Left ventricle myocardium inferior (tissue), 1 donor: ENCODE data around the gene CD63. TPM values are rescaled to one million over a fixed set of nuclear protein-coding genes. Genes with fewer than 3 reads are reported as not detected.

Experiments used
- DNase-seq: peaks from one replicate; pipeline ENCODE4 v3.0.0-alpha.2; 2020
- H3K27ac ChIP-seq: fragments of 200-600 bp; replicated peaks from 2 replicates; pipeline ENCODE4 v1.8.0; 2021
- H3K27me3 ChIP-seq: fragments of 200-600 bp; 2 replicates; pipeline ENCODE4 v1.8.0; 2021; ENCODE audit warnings: low read depth
- H3K36me3 ChIP-seq: fragments of 200-600 bp; 2 replicates; pipeline ENCODE4 v1.8.0; 2021
- H3K4me1 ChIP-seq: fragments of 200-600 bp; 2 replicates; pipeline ENCODE4 v1.8.0; 2021
- H3K4me3 ChIP-seq: fragments of 200-600 bp; 2 replicates; pipeline ENCODE4 v1.8.0; 2021; ENCODE audit warnings: mild to moderate bottlenecking, moderate library complexity
- H3K9me3 ChIP-seq: fragments of 200-600 bp; replicated peaks from 2 replicates; pipeline ENCODE4 v1.8.0; 2021
- CTCF ChIP-seq: fragments of 200-600 bp; IDR thresholded peaks from 2 replicates; pipeline ENCODE4 v1.8.0; 2021; ENCODE audit warnings: antibody characterized with exemption, mild to moderate bottlenecking, borderline replicate concordance
- intact Hi-C: fragments of 100-400 bp; cut with micrococcal nuclease; formaldehyde crosslinking; loops from one replicate; pipeline ENCODE4 v1.11.0; 2022
- total RNA-seq: library from RNA; stranded (reverse); fragmentation: NEBNext Ultra II Directional; extraction: Animal tissue kit (Norgen Biotek cat#: 25700); gene quantifications from one replicate; pipeline ENCODE4 v1.2.1, GENCODE V29; 2021
- donor health status: DM: no; HTN: yes; CAD: no; lungs with severe emphysema.

Gene CD63
- total RNA-seq, 1 donor from 2014 or later = 705 TPM

- H3K9me3 ChIP-seq = no peaks in the 10 kb centered on the region
- peak overlapping the region; percentile 67 for H3K27ac ChIP-seq
Observed at GRCh38 chr12:55743406-55744339, 14.9 kb upstream of the CD63 start.

GRCh38 chr12:55742719-55743405, 14.1 kb upstream of the CD63 start, which contains the start of gene GDF11:
TSS of gene GDF11 (plus strand) at chr12:55743122. CDS start at chr12:55743317, 195 bp downstream.
- Histone ChIP-seq H3K36me3 (no peaks in the 10 kb centered on the region), H3K27me3 (no peaks in the 10 kb centered on the region), H3K4me1 (peaks cover 58% of the 10 kb centered on the region), H3K9me3 (no peaks in the 10 kb centered on the region), H3K4me3 (peak within 1 kb of the TSS; percentile 77), H3K27ac (peak within 1 kb of the TSS; percentile 67)
- DNase-seq = peak; percentile 84
- no peak for TF ChIP-seq CTCF
- intact Hi-C loops = loop anchor here (10.0 kb wide), 1 partner anchor 52 kb away; no protein-coding TSS in a partner anchor

More at GRCh38 chr12:55743406-55744339, 14.9 kb upstream of the CD63 start:
- no peaks in the 10 kb centered on the region for H3K36me3 ChIP-seq
- TF ChIP-seq CTCF = no peak
- DNase-seq = peak; percentile 45
- H3K27me3 ChIP-seq = no peaks in the 10 kb centered on the region
- H3K4me1 ChIP-seq = peaks cover 55% of the 10 kb centered on the region
- peak overlapping the region; percentile 77 for H3K4me3 ChIP-seq
- intact Hi-C loops = loop anchor here (10.0 kb wide), 1 partner anchor 51 kb away; no protein-coding TSS in a partner anchor

- H3K4me3 ChIP-seq = peak overlapping the region; percentile 77
- peaks cover 58% of the 10 kb centered on the region for H3K4me1 ChIP-seq
- no peaks in the 10 kb centered on the region for H3K9me3 ChIP-seq
- H3K27ac ChIP-seq = peak overlapping the region; percentile 27
- no peaks in the 10 kb centered on the region for H3K27me3 ChIP-seq
- intact Hi-C loops = loop anchor here (10.0 kb wide), 1 partner anchor 53 kb away; no protein-coding TSS in a partner anchor
- no peak for DNase-seq
- H3K36me3 ChIP-seq = no peaks in the 10 kb centered on the region
- TF ChIP-seq CTCF = no peak
Observed at GRCh38 chr12:55741931-55742680, 13.3 kb upstream of the CD63 start.

DNA sequence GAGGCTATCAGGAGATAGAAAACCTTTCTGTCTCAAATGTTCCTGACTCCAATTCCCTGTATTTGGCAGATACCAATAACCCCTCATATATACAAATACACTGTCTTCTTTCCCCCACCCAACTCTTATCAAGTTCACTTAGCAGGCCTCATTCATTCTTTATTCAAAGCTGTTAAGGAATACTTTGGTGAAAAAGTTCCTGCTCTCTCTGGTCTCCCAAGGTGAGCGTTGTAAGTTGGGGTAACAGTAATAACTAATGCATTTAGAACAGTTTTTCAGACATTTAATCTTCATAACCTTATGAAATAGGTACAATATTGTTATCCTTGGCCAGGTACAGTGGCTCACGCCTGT, 10.2 kb upstream of the CD63 start:
- intact Hi-C loops = loop anchor here (5.0 kb wide), 1 partner anchor 198 kb away; no protein-coding TSS in a partner anchor
- H3K9me3 ChIP-seq = no peaks in the 10 kb centered on the region
- peak overlapping the region; percentile 66 for H3K4me3 ChIP-seq
- DNase-seq = no peak
- peaks cover 33% of the 10 kb centered on the region for H3K4me1 ChIP-seq
- H3K27ac ChIP-seq = no peak overlapping the region
- no peaks in the 10 kb centered on the region for H3K36me3 ChIP-seq
- no peak for TF ChIP-seq CTCF
- H3K27me3 ChIP-seq = no peaks in the 10 kb centered on the region
